Measurements from ENCODE around the gene BPIFA2. TPM values are rescaled to one million over a fixed set of nuclear protein-coding genes. Genes with fewer than 3 reads are reported as not detected.

Gene BPIFA2
- total RNA-seq, 1 experiment from 2014 or later, result not detected

- Histone ChIP-seq H3K9me3 (ENCODE audit: control insufficient read depth in 1 of 2, insufficient read depth in 1 of 2, low read depth in 1 of 2, low read length in 2 of 2) (no peaks in the 10 kb centered on the region), H3K4me2 (ENCODE audit: low read length) (no peak overlapping the region), H3K4me3 (replicated peaks in 1 of 2; ENCODE audit: low read depth in 1 of 2, low read length in 2 of 2) (no peak overlapping the region), H3K9me2 (ENCODE audit: insufficient read depth) (no peaks in the 10 kb centered on the region), H3K27ac (ENCODE audit: low read depth, low read length) (no peak overlapping the region), H2AFZ (ENCODE audit: low read depth, low read length, poor library complexity, severe bottlenecking) (no peak overlapping the region), H3K79me2 (ENCODE audit: insufficient read depth, low read length) (no peaks in the 10 kb centered on the region), H4K20me1 (ENCODE audit: insufficient read depth) (no peaks in the 10 kb centered on the region), H3K9ac (ENCODE audit: low read length) (no peak overlapping the region), H3K36me3 (ENCODE audit: control insufficient read depth in 1 of 2, insufficient read depth in 2 of 2, low read length in 2 of 2) (no peaks in the 10 kb centered on the region), H3K27me3 (ENCODE audit: insufficient read depth, low read length) (no peaks in the 10 kb centered on the region), H3K4me1 (ENCODE audit: control insufficient read depth in 1 of 2, insufficient read depth in 2 of 2, low read length in 2 of 2) (peaks cover 14 to 17% of the 10 kb centered on the region in 2 experiments; a peak in 3 of 4 replicates)
- ChIA-PET POLR2A (no interaction called here), RAD21 (ENCODE audit: low non-redundant PET in 1 of 2, low total read pairs in 2 of 2, uncharacterized antibody in 2 of 2, unreplicated experiment in 2 of 2) (no interaction called here), CTCF (no interaction called here)
- no TSS peak for BruUV-seq (replicated peaks)
- intact Hi-C loops (cut with micrococcal nuclease), result no loop called here
- no peak for TF ChIP-seq EZH2 (IDR thresholded peaks at IDR 0.05)
- no peak for TF ChIP-seq JUND (IDR thresholded peaks at IDR 0.05)
- TF ChIP-seq ZNF274 (IDR thresholded peaks at IDR 0.05; ENCODE audit: low read depth, low read length), result no peak
- no peak for TF ChIP-seq EGR1 (IDR thresholded peaks at IDR 0.05; ENCODE audit: low read depth)
- TF ChIP-seq CEBPB (IDR thresholded peaks at IDR 0.05; ENCODE audit: low read depth), result no peak
- no peak for TF ChIP-seq SRF (IDR thresholded peaks at IDR 0.05; ENCODE audit: low read depth)
- no peak for TF ChIP-seq CTCF (IDR thresholded peaks at IDR 0.05 in 2 of 3, conservative IDR thresholded peaks at IDR 0.05 in 1 of 3; ENCODE audit: borderline replicate concordance in 1 of 3, insufficient read depth in 1 of 3, low read depth in 2 of 3, low read length in 2 of 3)
- TF ChIP-seq ELF1 (IDR thresholded peaks at IDR 0.05; ENCODE audit: borderline replicate concordance, low read depth), result no peak
- TF ChIP-seq, protein P1, sequence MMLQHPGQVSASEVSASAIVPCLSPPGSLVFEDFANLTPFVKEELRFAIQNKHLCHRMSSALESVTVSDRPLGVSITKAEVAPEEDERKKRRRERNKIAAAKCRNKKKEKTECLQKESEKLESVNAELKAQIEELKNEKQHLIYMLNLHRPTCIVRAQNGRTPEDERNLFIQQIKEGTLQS (IDR thresholded peaks at IDR 0.05), result no peak
- no peak for TF ChIP-seq SIN3A (IDR thresholded peaks at IDR 0.05; ENCODE audit: low read depth)
- no peak for TF ChIP-seq SP1 (IDR thresholded peaks at IDR 0.05; ENCODE audit: low read depth)
- TF ChIP-seq RAD21 (IDR thresholded peaks at IDR 0.05; ENCODE audit: low read depth), result no peak
- TF ChIP-seq CBX3 (IDR thresholded peaks at IDR 0.05; ENCODE audit: low read depth), result no peak
- ATAC-seq, result no peak
- DNase-seq (ENCODE audit: low read depth, low spot score), result no peak
These were observed 12.2 kb downstream of the BPIFA2 start for GRCh38 chr20:33180169-33180568.
